HCT116 (cell line): ENCODE results near the gene BORCS5. TPM values are rescaled to one million over a fixed set of nuclear protein-coding genes. Genes with fewer than 3 reads are reported as not detected.
A peak's percentile ranks its signal among the peaks of the same experiment; 100 is the strongest.
"Not testable (repeated sequence)": the region's sequence is repeated elsewhere in the genome, so short reads cannot be mapped to it uniquely, and the experiment has no call there.

Experiments
- ATAC-seq: fragments of 200-7000 bp; cut with Tn5 transposase; 2 replicates; pipeline ENCODE4 v1.9.1; 2020; ENCODE audit warnings: mild to moderate bottlenecking, moderate library complexity
- BruUV-seq: library from RNA; stranded (reverse); fragments of 400-500 nt; replicated peaks from 2 replicates; lab custom pipeline; 2021; lab: Mats Ljungman, UMichigan
- CTCF ChIA-PET: fragments of 300-600 bp; sonication (Branson Sonifier 250); formaldehyde crosslinking; loops from one replicate; lab custom pipeline; 2021; ENCODE audit warnings: antibody characterized with exemption; lab: Charles Lee
- POLR2A ChIA-PET: fragments of 300-600, 350-600 bp; sonication (Branson Sonifier 250); formaldehyde crosslinking; loops from one replicate; lab custom pipeline; 2021; ENCODE audit warnings: antibody characterized with exemption; lab: Charles Lee
- RAD21 ChIA-PET, 2 experiments: fragments of 300-600 bp; sonication (Branson Sonifier 250); formaldehyde crosslinking; loops; one replicate each; lab custom pipeline; 2023; ENCODE audit warnings: low total read pairs in 2 of 2; ENCODE audit not compliant: uncharacterized antibody in 2 of 2, unreplicated experiment in 2 of 2, low non-redundant PET in 1 of 2; lab: Charles Lee
- DNase-seq: peaks from one replicate; pipeline ENCODE4 v3.0.0-alpha.2; 2010; ENCODE audit warnings: low read depth, low spot score
- H2AFZ ChIP-seq: fragments of 200-600 bp; shearing (Covaris generic), sonication (generic); 2 replicates; pipeline ENCODE4 v1.6.1; 2017; ENCODE audit warnings: low read depth, mixed run types, mixed read lengths, antibody characterized with exemption, low read length; ENCODE audit not compliant: poor library complexity, severe bottlenecking
- H3K27ac ChIP-seq: 2 replicates; pipeline ENCODE4 v1.5.1; 2012; ENCODE audit warnings: low read depth, low read length
- H3K27me3 ChIP-seq: fragments of 200-600 bp; sonication (generic); 2 replicates; pipeline ENCODE4 v1.6.1; 2016; ENCODE audit warnings: mixed run types, low read length, mixed read lengths; ENCODE audit not compliant: insufficient read depth
- H3K36me3 ChIP-seq, 2 experiments: fragments of 200-500 bp in 1 of 2; fragments of 200-600 bp in 1 of 2; sonication (Bioruptor generic) in 1 of 2; sonication (generic) in 1 of 2; 2 replicates each; pipeline versions ENCODE4 v1.5.1 to v1.6.1; 2014 to 2016; ENCODE audit warnings: low read length in 2 of 2, inconsistent platforms in 1 of 2, mixed read lengths in 1 of 2, mixed run types in 1 of 2; ENCODE audit not compliant: insufficient read depth in 2 of 2, control insufficient read depth in 1 of 2
- H3K4me1 ChIP-seq, 2 experiments: fragments of 200-600 bp in 1 of 2; sonication (generic) in 1 of 2; 2 replicates each; pipeline versions ENCODE4 v1.5.1 to v1.6.1; 2012 to 2017; ENCODE audit warnings: low read length in 2 of 2, inconsistent platforms in 1 of 2, mild to moderate bottlenecking in 1 of 2, mixed read lengths in 1 of 2, mixed run types in 1 of 2, moderate library complexity in 1 of 2; ENCODE audit not compliant: insufficient read depth in 2 of 2, control insufficient read depth in 1 of 2
- H3K4me2 ChIP-seq: fragments of 200-600 bp; sonication (generic); 2 replicates; pipeline ENCODE4 v1.6.1; 2017; ENCODE audit warnings: mixed run types, low read length, mixed read lengths
- H3K4me3 ChIP-seq, 2 experiments: fragments of 200-600 bp in 1 of 2; sonication (generic) in 1 of 2; replicated peaks in 1 of 2; 2 replicates each; pipeline ENCODE4 v1.5.1; 2011 to 2016; ENCODE audit warnings: low read length in 2 of 2, control low read depth in 1 of 2, low read depth in 1 of 2, mild to moderate bottlenecking in 1 of 2, mixed read lengths in 1 of 2, mixed run types in 1 of 2
- H3K79me2 ChIP-seq: fragments of 200-600 bp; sonication (generic); 2 replicates; pipeline ENCODE4 v1.6.1; 2017; ENCODE audit warnings: mild to moderate bottlenecking, mixed run types, low read length, moderate library complexity, mixed read lengths; ENCODE audit not compliant: insufficient read depth
- H3K9ac ChIP-seq: fragments of 200-600 bp; sonication (generic); 2 replicates; pipeline ENCODE4 v1.6.1; 2016; ENCODE audit warnings: low read length, mixed read lengths
- H3K9me2 ChIP-seq: fragments of 200-600 bp; sonication (generic), shearing (Covaris generic); 2 replicates; pipeline ENCODE4 v1.6.1; 2017; ENCODE audit warnings: mixed run types, mild to moderate bottlenecking, moderate library complexity; ENCODE audit not compliant: insufficient read depth
- H3K9me3 ChIP-seq, 2 experiments: fragments of 200-500 bp in 1 of 2; fragments of 200-600 bp in 1 of 2; sonication (Bioruptor generic) in 1 of 2; sonication (generic) in 1 of 2; 2 replicates each; pipeline ENCODE4 v1.6.1; 2014 to 2017; ENCODE audit warnings: low read length in 2 of 2, mixed read lengths in 2 of 2, inconsistent platforms in 1 of 2, low read depth in 1 of 2, mild to moderate bottlenecking in 1 of 2, mixed run types in 1 of 2, moderate library complexity in 1 of 2; ENCODE audit not compliant: control insufficient read depth in 1 of 2, insufficient read depth in 1 of 2
- H4K20me1 ChIP-seq: fragments of 200-600 bp; sonication (generic), shearing (Covaris generic); 2 replicates; pipeline ENCODE4 v1.6.1; 2017; ENCODE audit warnings: mixed run types, mild to moderate bottlenecking, moderate library complexity; ENCODE audit not compliant: insufficient read depth
- EZH2phosphoT487 ChIP-seq: fragments of 200-600 bp; IDR thresholded peaks from 2 replicates; pipeline ENCODE4 v1.6.1; 2018; ENCODE audit warnings: antibody characterized with exemption, borderline replicate concordance
- TCF7L2 ChIP-seq: IDR thresholded peaks from 2 replicates; pipeline ENCODE4 v1.7.0; 2011; ENCODE audit warnings: borderline replicate concordance, inconsistent platforms; ENCODE audit not compliant: insufficient read depth, insufficient read length; ENCODE audit errors: extremely low read depth
- YY1 ChIP-seq: IDR thresholded peaks from 2 replicates; pipeline ENCODE4 v1.6.1; 2011; ENCODE audit warnings: low read length, low read depth, moderate library complexity, mild to moderate bottlenecking; ENCODE audit not compliant: insufficient replicate concordance; ENCODE audit errors: extremely low read depth
- intact Hi-C: fragments of 100-400 bp; cut with micrococcal nuclease; formaldehyde crosslinking; loops from 2 replicates; pipeline ENCODE4 v1.10.0; 2022
- total RNA-seq: library from RNA; stranded (reverse); gene quantifications from one replicate; pipeline ENCODE4 v1.2.1, GENCODE V29; 2021; ENCODE audit not compliant: unreplicated experiment
- TF ChIP-seq, protein P1 (sequence below): IDR thresholded peaks from 2 replicates; pipeline ENCODE4 v1.6.1; 2012; ENCODE audit warnings: low read depth

BORCS5 gene
- total RNA-seq, 1 experiment from 2014 or later: 8.7 TPM

DNA sequence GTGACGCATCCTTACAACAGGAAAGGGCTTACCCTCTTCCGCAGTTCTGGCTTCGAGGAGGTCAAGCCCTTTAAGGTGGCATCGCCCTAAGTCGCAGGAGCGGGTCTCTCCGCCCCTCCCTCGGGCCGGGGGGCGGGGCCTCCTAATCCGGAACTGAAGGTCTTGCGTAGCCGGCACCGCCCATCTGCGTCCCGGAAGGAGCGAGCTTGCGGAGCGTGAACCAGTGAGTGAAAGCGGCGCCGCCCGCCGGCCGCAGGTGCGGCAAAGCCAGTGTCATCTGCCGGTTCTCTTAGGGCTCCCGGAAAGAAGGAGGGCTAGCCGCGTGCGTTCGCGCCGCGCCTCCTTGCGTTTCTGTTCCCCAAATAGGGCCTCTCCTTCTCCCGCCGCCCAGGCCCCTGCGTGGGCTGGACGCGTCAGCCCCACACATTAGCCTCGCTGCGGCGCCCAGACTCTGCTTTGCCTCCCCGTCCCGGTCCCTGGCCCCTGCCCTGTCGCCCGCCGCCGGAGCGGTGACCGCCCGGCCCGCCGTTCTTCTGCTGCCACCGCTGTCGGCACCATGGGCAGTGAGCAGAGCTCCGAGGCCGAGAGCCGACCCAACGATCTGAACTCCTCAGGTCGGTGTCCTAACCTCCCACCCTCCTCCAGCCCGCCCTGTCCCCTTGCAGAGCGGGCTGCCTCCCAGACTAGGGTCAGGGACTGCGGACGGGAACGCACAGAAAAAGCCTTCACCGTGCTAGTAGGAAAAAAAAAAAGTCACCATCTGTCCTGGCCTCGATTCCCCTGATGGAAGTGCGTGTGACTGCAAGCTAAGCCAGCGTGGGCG, at the start of gene BORCS5 (continued):
- TF ChIP-seq, protein P1, sequence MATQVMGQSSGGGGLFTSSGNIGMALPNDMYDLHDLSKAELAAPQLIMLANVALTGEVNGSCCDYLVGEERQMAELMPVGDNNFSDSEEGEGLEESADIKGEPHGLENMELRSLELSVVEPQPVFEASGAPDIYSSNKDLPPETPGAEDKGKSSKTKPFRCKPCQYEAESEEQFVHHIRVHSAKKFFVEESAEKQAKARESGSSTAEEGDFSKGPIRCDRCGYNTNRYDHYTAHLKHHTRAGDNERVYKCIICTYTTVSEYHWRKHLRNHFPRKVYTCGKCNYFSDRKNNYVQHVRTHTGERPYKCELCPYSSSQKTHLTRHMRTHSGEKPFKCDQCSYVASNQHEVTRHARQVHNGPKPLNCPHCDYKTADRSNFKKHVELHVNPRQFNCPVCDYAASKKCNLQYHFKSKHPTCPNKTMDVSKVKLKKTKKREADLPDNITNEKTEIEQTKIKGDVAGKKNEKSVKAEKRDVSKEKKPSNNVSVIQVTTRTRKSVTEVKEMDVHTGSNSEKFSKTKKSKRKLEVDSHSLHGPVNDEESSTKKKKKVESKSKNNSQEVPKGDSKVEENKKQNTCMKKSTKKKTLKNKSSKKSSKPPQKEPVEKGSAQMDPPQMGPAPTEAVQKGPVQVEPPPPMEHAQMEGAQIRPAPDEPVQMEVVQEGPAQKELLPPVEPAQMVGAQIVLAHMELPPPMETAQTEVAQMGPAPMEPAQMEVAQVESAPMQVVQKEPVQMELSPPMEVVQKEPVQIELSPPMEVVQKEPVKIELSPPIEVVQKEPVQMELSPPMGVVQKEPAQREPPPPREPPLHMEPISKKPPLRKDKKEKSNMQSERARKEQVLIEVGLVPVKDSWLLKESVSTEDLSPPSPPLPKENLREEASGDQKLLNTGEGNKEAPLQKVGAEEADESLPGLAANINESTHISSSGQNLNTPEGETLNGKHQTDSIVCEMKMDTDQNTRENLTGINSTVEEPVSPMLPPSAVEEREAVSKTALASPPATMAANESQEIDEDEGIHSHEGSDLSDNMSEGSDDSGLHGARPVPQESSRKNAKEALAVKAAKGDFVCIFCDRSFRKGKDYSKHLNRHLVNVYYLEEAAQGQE: no peak
- no peak for TF ChIP-seq EZH2phosphoT487
- peak; percentile 60 for TF ChIP-seq TCF7L2
- peak; percentile 65 for TF ChIP-seq YY1

DNA sequence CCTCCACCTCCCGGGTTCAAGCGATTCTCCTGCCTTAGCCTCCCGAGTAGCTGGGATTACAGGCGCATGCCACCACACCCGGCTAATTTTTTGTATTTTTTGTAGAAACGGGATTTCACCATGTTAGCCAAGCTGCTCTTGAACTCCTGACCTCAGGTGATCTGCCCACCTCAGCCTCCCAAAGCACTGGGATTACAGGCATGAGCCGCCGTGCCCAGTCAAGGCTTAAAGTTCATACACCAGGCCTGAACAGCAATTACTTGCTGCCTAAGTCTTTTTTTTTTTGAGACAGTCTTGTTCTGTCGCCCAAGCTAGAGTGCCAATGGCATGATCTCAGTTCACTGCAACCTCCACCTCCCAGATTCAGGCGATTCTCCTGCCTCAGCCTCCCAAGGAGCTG, 46.2 kb upstream of the BORCS5 start:
- ATAC-seq: not testable (repeated sequence)

More for the DNA sequence above, 46.2 kb upstream of the BORCS5 start:
- H3K4me1 ChIP-seq, H2AFZ ChIP-seq, intact Hi-C loops, H3K79me2 ChIP-seq, H3K27ac ChIP-seq, H3K9me3 ChIP-seq, H4K20me1 ChIP-seq, DNase-seq, RAD21 ChIA-PET, H3K4me2 ChIP-seq, H3K4me3 ChIP-seq, H3K27me3 ChIP-seq, H3K9me2 ChIP-seq, H3K9ac ChIP-seq, H3K36me3 ChIP-seq, BruUV-seq: not testable (repeated sequence)
- ChIA-PET POLR2A (interaction anchor here (0.7 kb wide), 1 partner anchor 335 kb away, joined by 3 read pairs; no protein-coding TSS in a partner anchor), CTCF (interaction anchor here (1.0 kb wide), 1 partner anchor 17 kb away, joined by 3 read pairs; no protein-coding TSS in a partner anchor)
